ENCODE results near the gene RPS19BP1.

- TF ChIP-seq ZBTB33 (IDR thresholded peaks at IDR 0.05; ENCODE audit: extremely low read depth, insufficient replicate concordance, low read length), result no peak
- peak in 1 of 3 experiments; percentile 20; a peak in 1 of 6 replicates for TF ChIP-seq CTCF (IDR thresholded peaks at IDR 0.05 in 2 of 3, conservative IDR thresholded peaks at IDR 0.05 in 1 of 3; ENCODE audit: borderline replicate concordance in 1 of 3, insufficient read depth in 1 of 3, low read depth in 2 of 3, low read length in 2 of 3)
- no peak for TF ChIP-seq TCF7L2 (IDR thresholded peaks at IDR 0.05; ENCODE audit: borderline replicate concordance, extremely low read depth, insufficient read depth, insufficient read length)
- no peak for TF ChIP-seq POLR2AphosphoS5 (IDR thresholded peaks at IDR 0.05; ENCODE audit: low read depth, low read length)
- no peak for TF ChIP-seq RAD21 (IDR thresholded peaks at IDR 0.05; ENCODE audit: low read depth)
- TF ChIP-seq YY1 (IDR thresholded peaks at IDR 0.05; ENCODE audit: extremely low read depth, insufficient replicate concordance, low read depth, low read length), result no peak
- TF ChIP-seq ZFX (IDR thresholded peaks at IDR 0.05), result no peak
- TF ChIP-seq REST (IDR thresholded peaks at IDR 0.05; ENCODE audit: low read depth), result no peak
- TF ChIP-seq POLR2A (IDR thresholded peaks at IDR 0.05; ENCODE audit: borderline replicate concordance, extremely low read depth, insufficient read depth, insufficient read length), result no peak
- TF ChIP-seq FOSL1 (IDR thresholded peaks at IDR 0.05; ENCODE audit: low read depth), result no peak
- no peak for TF ChIP-seq MAX (IDR thresholded peaks at IDR 0.05)
- TF ChIP-seq ZNF274 (IDR thresholded peaks at IDR 0.05; ENCODE audit: low read depth, low read length), result no peak
These were observed 28.9 kb downstream of the RPS19BP1 start for GRCh38 chr22:39503630-39504029.
